ENCODE data around the gene CFAP45. TPM values are rescaled to one million over a fixed set of nuclear protein-coding genes. Genes with fewer than 3 reads are reported as not detected.

The CFAP45 gene
- total RNA-seq, 1 donor from 2014 or later, result 1.6 TPM

DNA sequence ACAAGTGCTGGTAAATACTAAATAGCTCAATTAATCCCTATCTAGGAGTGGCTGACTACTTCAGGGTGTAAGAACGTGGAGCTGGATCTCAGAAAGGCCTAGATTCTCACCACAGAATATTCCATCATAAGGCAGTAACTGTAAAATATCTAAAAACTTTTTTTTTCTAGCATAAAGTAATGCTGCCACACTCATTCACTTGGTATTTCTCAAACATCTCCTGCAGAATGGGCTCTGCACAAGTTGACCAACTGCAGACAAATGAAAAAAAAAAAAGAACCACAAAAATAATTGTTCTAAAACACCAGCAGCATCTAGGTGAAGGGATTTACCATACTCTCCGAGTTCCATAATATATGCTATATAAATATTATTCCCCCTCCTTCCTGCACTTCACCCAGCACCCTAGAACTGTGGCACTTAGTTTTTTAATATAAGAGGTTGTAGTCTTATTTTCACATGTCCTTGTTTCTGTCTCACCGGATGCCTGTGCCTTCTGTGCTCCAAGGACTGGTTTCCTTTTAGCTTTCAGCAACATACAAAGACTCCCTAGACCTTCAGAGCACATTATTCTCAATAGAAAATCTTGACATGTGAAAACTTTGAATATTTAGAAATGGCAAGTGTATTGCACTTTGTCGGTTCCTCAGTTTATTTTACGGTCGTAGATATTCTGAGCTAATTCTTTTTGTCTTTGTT, 46.4 kb downstream of the CFAP45 start:
- DNase-seq (ENCODE audit: low spot score), result no peak

DNA sequence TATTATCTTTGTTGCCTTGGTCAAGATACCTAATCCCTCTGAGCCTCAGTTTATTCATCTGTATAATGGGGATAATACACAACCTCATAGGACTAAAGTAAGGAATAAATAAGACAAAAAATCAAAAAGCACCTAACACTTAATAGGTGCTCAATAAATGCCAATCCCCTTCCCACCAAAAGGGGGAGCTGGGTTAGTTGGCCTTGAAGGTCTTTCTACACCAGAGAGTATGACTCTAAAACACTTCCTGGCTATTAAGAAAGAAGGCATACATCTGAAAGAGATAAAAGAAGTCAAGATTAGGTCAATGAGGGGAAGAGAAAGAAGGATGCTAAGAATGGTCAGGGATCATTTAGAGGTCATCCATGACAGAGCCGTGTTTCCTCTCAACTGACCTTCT, 48.6 kb downstream of the CFAP45 start:
- DNase-seq (ENCODE audit: low spot score), result no peak

DNA sequence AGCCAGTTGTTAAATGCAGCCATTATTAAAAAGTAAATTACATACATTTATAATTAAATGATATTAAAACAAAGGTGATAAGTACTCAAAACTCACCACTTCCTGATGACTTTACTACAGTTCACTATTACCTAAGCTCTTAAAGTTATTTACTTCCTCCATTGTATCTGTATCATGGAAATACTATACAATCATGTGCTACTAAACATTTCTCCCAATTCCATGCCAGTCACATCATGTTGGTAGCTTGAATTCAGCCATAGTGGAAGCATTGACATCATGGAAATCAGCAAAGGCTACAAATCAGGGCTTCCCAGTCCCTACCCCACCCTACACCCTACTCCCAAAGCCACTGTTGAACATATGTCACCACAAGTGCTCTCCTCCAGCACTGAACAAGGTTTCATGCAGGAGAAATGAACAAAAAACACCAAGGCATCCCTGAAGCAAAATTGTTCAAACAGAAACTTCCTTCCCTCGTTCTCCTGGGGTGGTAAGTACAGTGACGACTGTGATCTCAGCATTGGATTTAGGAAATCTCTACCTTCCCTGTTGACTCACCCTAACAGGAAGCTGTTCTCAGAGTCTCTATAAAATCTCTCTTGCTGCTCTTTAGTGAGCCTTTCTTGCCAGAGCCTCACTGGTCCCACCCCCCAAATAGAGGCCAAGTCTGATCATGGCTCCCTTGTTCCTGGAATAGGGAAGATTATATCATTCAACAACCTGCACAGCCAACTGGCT, 50.2 kb downstream of the CFAP45 start:
- no peak for DNase-seq (ENCODE audit: low spot score)

DNA sequence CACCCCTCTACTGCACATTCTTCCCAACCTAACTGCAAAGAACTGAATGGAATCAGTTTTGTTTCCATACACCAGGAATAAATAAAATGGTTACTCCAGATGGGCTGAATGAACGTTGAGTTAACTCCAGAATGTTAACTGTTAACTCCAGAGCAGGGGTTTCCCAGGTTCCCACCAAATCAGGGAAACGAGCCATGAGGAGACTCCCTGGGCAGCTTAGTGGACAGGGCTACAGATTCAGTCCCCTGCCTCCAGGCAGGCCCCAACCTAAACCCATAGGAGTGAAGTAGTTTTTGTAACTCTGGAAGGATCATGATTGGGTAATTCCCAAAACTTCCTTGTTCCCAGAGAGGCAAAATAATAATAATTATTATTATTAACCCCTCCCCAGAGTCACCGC, 51.6 kb downstream of the CFAP45 start:
- no peak for DNase-seq (ENCODE audit: low spot score)

DNA sequence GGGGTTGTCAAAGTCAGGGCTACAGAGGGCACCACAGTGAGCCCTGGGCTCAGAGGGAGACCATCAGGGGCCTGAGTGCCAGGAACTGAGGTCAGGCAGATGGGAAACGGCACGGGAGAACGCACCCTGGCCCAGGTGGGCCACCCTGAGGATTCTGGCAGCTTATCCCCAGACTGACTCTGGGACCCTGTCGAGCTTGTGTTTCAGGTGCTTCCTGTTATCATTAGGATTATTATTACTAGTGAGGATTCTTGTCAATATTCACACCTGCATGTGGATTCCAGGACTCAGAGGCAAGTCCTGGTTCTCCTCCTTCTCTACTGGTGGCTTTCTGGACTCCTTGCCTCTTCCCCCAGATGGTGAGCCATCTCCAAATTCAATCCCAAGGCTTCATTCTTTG, 52.7 kb downstream of the CFAP45 start:
- DNase-seq (ENCODE audit: low spot score), result no peak

DNA sequence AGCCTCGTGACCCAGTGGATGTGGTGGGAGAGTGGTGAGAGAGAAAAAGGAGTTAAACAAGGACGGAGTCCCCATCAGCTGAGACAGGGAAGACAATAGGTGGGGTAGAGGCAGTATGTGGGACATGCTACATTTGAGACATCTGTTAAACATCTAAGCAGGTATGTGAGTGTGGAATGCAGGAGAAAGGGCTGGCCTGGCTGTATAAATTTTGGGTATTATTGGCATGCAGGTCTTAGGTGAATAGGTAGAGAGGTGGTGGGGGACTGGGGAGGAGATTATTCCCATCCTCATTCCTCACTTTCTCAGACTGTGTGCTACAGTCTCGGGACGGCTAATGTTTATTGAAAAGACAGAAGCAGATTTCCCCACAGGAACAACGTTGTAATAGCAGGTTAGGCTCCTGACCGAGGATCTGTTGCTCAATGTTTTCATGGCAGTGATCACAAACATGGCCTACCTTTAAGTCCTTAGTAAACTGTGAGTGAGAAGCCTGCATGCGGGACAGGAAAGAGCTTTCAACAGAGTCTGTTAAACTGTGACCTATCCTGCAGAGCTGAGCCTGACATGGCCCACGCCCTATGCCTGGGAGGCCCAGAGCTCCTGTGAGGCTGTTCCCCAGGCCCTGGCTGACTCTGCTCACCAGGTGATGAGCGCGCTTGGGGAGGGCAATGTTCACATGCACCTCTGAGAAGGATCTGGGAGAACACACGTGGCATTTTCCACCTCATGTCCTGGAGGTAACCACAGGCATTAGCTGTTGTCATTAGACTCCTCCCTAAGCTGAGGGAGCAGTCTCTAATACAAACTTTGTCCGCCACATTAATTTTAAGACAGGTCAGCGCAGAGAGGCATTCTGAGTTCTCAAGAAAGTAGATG, 54.0 kb downstream of the CFAP45 start:
- DNase-seq (ENCODE audit: low spot score), result no peak

DNA sequence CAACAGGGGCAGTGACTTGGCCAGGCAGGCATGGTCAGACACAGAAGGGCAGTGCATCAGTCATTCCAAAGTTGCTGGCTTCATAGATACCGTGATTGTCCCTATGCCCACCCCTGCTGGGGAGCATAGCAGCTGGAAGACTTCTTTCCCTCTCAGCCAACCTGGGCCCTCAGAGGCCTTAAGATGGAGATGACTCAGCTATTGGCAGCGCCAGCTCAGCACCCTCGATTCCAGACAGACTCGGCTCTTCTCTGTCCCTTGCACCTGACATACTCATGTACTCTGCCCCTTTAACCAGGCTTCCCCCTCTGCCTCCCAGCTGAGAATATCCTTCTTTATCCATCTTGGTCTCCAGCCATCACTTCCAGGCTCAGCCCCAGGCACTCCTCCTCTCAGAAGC, 56.5 kb downstream of the CFAP45 start:
- DNase-seq (ENCODE audit: low spot score), result no peak

DNA sequence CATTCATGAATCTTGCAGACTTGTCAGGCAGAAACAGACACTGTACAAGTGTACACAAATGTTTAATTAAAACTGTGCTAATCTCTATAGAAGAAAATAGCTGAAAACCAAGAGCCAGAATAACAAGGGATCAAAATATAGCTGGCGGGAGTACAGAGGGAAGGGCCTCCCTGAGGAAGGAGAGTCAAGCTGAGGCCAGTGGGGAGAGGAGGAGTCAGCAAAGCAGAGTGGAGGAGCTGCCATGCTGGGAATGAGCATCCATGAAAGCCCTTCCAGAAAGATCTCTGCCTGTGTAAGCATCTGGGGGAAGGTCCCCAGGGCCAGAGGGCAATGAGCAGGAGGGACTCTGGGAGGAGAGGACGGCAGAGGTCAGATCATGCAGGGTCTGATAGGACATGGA, 58.2 kb downstream of the CFAP45 start:
- DNase-seq (ENCODE audit: low spot score), result no peak

DNA sequence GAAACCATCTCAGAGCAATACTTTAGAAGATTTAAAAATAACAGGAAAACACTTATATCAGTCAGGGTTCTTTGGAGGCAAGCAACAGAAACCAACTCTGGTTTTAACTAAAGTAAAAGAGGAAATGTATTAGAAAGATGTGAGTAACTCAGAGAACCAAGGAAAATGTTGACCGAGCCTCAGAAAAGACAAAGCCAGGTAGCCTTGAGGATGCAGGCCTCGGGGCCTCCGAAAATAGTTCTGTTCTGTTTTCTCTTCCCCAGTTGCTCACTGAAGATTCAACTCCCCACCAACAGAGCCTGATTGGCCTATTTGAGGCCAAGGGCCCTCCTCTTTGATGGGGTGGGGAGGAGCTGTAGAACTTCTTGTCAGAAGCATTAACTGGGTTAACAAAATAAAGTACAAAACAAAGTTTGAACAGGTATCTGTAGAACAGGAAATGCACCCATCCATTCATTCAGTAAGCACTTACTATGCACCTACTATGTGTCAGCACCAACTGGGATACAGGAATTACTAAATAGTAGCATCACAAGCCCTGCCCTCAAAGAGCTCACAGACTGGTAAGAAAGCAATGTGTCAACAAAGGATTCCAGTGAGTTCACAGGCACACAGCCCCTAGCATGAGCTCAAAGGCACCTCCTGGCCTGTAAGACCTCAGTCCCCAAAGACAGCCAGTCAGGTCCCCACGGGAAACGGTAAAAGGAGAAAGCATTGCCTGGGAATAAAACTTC, 60.7 kb downstream of the CFAP45 start:
- no peak for DNase-seq (ENCODE audit: low spot score)

DNA sequence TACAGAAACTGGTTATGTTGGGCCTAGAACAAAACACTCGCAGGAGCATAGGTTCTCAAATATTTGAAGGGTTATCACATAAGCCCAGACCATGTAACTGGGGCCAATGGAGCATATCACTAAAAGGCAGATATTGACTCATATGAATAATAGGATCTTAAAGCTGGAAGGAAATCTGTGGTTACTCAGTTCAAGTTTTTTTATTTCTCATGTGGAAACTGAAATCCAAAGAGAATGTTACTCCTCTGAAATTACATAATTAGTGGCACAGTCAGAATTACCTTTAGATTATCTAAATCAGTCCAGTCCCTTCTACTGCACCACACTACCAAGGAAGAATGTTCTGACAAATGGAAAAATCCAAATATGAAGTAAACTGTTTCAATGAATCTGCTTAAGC, 61.2 kb downstream of the CFAP45 start:
- no peak for DNase-seq (ENCODE audit: low spot score)

DNA sequence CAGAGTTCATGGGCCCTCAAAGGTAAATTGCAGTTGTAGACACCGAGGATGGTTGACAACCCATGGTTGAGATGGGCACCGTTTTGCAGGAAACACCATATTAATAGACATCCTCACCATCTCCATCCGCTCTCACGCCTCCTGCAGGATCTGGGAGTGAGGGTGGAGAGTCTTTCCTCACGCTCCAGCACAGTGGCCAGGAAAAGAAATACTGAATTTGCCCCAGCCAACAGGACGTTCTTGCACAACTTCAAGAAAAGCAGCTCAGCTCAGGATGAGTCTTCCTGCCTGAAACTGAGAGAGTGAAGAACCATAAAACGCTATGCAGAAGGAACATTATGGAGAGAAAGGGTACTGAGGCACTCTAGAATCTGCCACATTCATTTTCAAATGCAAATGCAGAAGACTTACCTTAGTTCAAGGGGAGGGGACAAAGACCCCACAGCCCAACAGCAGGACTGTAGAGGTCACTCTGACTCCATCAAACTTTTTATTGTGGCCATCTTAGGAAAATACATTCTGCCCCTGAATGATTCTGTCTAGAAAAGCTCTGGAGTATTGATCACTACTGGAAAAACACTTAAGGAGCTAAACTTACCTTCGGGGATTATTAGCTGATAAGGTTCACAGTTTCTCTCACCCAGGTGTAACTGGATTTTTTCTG, 64.0 kb downstream of the CFAP45 start:
- DNase-seq (ENCODE audit: low spot score), result no peak

DNA sequence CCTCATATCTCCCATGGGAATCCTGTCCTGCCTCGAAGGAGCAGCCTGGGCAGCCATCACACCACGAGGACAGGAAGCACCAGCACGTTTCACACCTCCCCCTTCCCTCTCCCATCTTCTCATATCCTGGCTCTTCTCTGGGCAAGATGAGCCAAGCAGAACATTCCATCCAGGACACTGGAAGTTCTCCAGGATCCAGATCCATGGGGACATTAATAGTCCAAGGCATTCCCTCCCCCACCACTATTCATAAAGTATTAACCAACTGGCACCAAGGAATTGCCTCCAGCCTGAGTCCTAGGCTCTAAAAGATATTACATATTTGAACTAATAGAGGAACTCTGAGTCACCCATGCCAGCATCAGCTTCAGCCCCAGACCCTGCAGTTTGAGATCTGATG, 64.6 kb downstream of the CFAP45 start:
- no peak for DNase-seq (ENCODE audit: low spot score)

DNA sequence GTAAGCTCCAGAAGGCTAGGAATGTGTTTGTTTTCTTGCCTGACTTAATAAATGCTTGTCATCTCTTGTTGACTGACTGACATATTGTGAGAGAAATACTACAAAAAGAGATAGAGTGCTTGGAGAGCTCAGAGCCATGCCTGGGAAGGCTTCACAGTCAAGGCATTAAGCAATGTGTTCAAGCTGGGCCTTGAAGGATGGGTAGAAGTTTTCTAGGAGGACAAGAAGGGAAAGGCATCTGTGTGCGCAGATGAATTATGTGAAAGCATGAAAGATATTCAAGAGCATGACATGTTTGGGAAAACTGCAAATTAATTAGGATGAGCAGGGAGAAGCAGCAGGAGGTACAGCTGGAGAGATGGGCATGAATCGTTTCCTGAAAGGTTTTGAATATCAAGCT, 67.7 kb downstream of the CFAP45 start:
- no peak for DNase-seq (ENCODE audit: low spot score)

DNA sequence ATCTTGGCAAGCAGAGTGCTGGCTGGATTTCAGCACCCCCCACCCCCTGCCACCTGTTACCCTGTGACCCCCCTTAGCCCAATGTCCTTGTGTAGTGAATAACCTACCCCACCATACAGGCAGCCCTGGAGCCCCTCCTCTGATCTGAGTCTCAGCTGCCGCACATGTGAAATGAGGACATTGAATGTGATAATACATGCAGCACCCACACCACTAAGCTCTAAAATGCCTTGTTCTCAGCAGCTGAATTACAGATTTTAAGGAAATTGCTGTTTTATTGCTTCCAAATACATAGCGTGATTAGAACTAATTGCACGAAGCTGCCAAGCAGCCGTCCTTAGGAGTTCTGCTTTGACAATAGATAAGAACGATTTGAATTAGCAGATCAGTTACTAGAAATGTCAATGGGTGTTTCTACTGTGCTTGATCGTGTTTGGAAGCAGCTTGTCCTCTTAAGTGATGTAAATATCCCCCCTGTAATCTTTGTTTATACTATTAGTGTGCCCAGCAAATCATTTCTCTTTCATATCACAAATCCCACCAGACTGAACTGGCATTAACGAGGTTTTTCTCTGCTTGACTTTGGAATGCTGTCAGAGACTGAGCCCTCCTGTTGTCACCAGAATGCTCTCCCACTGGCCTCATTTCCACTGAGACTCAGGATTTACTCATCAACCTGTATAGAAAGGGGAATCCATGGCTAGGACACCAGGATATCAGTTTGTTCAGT, 68.4 kb downstream of the CFAP45 start:
- no peak for DNase-seq (ENCODE audit: low spot score)

DNA sequence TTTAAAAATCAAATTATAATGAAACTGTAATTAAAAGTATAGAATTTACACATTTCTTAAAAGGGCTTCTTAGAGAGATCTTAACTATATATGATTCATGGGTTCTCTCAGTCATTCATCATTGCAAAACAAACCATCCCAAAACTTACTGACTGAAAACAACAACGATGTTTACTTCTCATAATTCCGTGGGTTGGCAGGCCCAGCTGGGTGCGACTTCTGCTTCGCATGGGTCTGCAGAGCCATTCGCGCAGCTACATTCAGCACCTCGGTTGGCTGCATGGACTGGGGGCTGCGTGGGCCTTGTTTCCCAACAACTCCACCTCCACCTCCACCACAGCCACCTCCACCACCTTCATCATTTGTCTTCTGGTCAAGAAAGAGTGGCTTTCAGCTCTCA, 69.2 kb downstream of the CFAP45 start:
- DNase-seq (ENCODE audit: low spot score), result no peak

DNA sequence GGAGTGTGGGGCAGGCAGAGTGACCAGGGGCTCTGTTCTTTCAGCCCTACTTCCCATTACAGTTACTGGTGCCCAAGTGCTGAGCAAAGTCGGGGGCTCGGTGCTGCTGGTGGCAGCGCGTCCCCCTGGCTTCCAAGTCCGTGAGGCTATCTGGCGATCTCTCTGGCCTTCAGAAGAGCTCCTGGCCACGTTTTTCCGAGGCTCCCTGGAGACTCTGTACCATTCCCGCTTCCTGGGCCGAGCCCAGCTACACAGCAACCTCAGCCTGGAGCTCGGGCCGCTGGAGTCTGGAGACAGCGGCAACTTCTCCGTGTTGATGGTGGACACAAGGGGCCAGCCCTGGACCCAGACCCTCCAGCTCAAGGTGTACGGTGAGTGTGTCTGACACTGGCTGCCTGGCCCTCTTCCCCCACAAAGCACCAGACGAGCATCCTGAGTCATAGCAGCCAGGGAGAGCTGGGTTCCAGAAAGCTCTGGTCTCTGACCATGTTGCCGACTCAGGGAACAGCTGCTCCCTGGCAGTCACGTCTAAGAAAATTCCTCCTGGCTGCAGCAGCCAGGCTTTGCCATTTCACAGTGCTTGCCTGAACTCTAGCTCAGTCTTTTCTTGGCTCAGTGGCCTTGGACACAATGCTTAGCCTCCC, 70.0 kb downstream of the CFAP45 start:
- DNase-seq (ENCODE audit: low spot score), result no peak

DNA sequence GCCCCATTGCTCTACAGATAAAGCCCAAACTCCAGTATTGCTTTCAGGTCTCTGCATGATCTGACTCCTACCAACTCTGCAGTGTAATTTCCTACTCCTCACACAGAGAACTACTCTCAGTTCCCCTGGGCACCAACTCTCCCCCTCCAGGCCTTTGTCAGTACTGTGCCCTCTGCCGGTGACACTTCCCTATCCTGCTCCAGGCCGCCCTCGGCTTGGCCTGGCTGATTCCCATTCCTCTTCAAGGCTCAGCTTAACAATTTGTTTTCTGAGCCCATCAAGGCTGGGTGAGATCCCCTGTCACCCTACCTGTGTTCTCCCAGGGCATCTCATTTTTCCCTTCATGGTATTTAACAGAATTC, 70.7 kb downstream of the CFAP45 start:
- no peak for DNase-seq (ENCODE audit: low spot score)

DNA sequence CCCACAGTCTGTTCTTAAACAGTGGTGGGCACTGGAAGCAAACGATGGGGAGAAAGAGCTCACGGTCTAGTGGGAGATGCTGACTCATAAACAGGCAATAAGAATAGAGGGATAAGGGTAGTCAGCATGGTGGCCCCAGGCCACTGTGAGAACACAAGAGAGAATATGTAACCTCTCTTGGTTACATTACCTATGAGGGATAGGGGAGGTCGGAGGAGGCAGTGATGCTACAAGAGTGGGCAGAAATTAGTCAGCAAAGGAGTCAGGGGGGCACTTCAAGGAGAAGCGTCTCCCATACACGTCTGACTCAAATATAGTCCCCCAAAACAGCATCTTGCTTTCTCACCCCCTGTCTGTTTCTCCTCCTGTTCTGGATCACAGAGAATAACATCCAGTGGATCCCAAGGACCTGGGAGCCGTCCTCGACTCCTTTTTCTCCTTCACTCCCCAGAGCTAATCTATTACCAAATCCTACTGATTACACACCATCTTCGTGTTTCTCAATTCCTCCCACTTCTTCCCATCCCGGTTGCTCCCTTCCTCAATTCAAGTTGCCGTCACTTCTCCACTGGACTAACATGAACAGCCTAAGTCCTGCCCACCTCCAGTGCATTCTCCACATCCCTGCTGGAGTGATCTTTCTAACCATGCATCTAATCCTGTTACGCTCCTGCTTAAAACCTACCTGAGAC, 71.2 kb downstream of the CFAP45 start:
- DNase-seq (ENCODE audit: low spot score), result no peak

DNA sequence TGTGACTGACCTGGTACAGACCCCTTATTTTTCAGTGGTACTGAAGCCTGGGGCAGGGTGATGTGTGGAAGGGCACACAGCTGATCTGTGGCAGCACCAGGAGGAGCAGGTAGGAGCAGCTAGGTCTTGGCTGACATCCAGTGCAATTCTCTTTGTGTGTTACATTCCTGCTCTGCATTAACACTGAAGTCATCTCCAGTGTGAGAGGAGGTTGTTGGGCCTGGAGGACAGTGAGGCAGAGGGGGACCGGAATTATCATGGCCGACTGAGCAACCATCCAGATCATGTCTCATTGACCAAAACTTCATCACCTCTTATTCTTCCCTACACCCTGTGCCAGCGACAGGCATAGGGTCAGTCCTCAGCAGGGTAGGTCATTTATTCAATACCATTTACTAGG, 71.8 kb downstream of the CFAP45 start:
- DNase-seq (ENCODE audit: low spot score), result no peak

DNA sequence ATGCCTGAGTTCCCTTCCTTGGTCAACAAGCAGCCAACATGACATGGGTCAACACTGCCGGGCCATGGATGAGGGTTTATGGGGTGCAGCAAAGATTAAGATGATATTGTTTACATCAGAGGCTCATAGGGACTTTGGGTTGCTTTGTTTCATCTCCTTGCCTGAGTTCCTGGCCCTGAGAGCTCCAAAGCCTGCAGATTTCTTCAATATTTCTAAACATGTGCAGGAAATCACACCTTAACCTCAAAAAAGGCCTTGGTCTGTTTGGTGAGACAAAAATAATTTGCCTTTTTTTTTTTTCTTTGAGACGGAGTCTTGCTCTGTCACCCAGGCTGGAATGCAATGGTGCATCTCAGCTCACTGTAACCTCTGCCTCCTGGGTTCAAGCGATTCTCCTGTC, 72.4 kb downstream of the CFAP45 start:
- DNase-seq (ENCODE audit: low spot score), result no peak

Data from ureter (tissue), 1 donor.